ENCODE measurements around the gene TCP1.
"Not testable (repeated sequence)": the region's sequence is repeated elsewhere in the genome, so short reads cannot be mapped to it uniquely, and the experiment has no call there.

The TCP1 gene

GRCh38 chr6:159769470-159769869 lies 19.9 kb downstream of the TCP1 start:
- no peak for DNase-seq

- DNase-seq = no peak
These were observed 22.5 kb downstream of the TCP1 start for GRCh38 chr6:159766906-159767305.

- DNase-seq = no peak
These were observed 26.6 kb downstream of the TCP1 start for GRCh38 chr6:159762681-159763293.

DNA sequence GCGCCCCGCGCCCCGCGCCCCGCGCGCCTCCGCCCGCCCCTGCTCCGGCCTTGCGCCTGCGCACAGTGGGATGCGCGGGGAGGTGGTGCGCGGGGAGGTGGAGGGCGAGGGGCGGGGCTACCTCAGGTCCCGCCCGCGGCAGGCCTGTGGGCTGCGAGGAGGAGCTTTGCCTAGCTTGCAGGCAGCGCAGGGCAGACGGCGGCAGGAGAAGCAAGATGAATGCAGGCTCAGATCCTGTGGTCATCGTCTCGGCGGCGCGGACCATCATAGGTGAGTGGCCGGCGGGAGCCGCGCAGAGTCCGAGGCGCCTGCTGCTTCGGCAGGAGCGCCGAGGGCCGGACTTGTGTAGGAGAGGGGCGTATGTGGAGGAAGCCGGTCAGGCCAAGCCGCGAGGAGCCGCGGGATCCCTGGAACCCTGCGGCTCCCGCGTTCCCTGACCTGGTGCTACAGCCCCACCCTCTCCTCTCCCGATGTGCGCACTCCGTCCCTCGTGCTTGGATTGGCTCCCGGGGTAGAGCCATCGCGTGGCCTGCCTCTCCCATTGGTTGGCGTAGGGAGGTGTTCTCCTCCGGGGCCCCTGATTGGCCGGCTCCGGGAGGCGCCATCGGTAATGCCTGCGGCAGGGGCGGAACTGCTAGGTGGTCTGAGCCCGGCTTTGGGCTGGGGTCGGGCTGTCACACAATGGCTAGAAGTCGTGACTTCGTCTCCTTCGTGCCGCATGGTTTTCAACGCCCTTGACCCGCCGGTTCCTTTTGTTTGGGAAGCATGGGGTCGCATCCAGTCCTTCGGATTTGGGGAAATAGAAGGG lies 27.3 kb downstream of the TCP1 start, which contains the start of gene ACAT2:
TSS of gene ACAT2 (plus strand) at position 173 of the 808 bp plus-strand sequence. CDS start at position 216, 43 bp downstream.
- peak; percentile 86 for DNase-seq

- no peak for DNase-seq
These were observed 28.1 kb downstream of the TCP1 start for GRCh38 chr6:159761129-159761872.

GRCh38 chr6:159760602-159761057 lies 28.8 kb downstream of the TCP1 start:
- no peak for DNase-seq

DNA sequence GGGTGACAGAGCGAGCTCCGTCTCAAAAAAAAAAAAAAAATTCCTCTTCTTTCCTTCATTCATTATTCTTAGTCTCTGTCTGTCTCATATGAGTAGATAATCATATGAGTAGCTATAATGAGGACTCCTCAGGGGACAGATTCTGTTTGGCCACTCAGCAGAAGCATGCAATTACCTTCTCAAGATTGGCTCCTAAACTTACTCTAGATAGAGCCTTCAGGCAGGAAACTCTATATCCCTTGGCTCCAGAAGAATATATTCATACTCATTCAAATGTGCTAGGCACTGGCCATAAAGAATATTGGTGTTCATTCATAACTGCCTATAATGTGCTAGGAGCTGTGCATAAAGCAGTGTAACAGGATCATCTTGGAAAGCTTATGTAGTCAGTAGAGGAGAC lies 29.8 kb downstream of the TCP1 start:
- no peak for DNase-seq

- no peak for DNase-seq
These were observed 31.1 kb downstream of the TCP1 start for GRCh38 chr6:159758031-159759001.

- no peak for DNase-seq
These were observed 32.9 kb downstream of the TCP1 start for GRCh38 chr6:159756508-159756907.

GRCh38 chr6:159754959-159755914 lies 34.2 kb downstream of the TCP1 start:
- DNase-seq = no peak

GRCh38 chr6:159754401-159754800 lies 35.0 kb downstream of the TCP1 start:
- no peak for DNase-seq

DNA sequence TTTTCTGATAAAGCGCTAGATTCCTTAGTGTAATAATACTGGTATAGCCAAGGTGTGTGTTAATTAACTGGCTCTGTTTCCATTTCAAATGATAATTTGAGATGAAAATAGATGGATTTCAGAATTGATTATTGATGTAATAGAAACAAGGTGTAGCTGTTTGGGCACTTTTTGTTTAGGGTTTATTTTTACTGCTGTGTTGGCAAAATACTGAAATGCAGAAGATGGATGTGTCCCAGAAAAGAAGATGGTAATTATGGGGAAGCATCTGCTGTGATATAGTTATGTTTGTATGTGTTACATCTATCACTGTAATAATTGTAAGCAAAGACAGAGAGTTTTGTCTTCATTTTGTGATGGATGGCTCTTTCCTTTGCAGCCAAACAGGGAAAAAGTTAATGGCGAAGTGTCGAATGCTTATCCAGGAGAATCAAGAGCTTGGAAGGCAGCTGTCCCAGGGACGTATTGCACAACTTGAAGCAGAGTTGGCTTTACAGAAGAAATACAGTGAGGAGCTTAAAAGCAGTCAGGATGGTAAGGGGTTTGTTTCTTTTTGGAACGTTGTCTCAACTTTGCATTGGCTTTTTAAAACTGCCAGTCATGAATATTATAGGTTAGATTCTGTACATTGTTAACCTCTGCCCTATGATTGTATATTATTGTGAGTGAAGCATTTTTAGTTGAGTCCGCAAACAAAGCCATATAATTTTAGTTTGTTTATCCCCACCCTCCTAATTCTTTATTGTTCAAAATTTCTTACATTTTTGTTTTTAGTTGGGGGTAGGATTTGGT lies 36.1 kb downstream of the TCP1 start:
- no peak for DNase-seq

DNA sequence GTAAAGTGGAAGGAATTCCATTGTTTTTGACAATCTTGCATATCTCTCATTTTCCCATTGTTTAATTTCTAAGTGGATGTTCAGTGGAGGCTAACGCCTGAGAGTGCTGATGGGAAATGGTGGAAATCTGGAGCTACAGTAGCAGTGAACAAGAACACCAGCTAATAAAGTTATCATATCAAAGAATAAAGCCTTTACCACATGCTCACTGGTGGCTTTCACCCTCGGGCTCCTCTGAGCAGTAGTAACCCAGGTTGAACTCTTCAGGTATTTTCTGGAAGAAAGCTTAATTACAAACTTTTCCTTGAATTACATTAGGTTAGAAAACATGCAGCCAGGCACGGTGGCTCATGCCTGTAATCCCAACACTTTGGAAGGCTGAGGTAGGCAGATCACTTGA lies 38.0 kb downstream of the TCP1 start:
- no peak for DNase-seq

GRCh38 chr6:159748127-159748526 lies 41.3 kb downstream of the TCP1 start:
- not testable (repeated sequence) for DNase-seq

DNA sequence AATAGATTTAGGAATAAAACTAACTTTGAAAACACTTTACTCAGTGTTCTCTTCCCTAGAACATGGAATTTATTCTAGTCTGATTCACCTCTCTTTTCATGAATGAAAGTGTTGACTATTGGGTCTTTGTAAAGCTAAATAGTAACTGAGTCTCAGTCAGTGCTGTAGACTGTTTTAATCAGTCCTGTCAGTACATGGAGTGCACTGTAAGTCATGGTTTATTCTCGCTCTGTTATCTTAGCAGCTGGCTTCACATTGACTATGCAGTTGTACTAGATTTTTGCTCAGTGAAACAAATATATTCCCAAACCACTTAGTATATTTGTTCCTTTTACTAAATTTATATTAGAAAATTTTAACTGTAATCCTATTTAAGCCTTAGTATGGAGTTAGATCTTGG lies 42.6 kb downstream of the TCP1 start:
- no peak for DNase-seq

DNA sequence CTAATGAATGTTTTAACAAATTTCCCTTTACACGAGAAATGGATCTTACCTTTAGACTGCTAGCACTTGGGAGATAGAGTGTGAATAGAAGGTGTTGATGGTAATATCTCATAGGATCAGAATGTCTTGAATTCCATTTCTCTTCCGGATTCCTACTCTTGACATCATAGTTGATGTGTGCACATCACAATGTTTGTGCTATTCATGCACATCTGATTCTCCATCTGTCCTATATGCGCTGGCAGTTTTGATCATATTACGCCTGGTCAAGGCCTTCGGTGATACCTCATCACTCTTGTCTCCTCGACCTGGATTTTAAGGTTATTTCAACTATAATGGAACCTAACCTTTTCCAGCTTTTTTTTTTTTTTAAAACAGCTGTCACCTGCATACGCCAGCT lies 44.3 kb downstream of the TCP1 start:
- DNase-seq = no peak

- DNase-seq = no peak
These were observed 47.2 kb downstream of the TCP1 start for GRCh38 chr6:159742165-159742564.

- no peak for DNase-seq
These were observed 50.1 kb downstream of the TCP1 start for GRCh38 chr6:159739341-159739740.

- DNase-seq = no peak
These were observed 52.5 kb downstream of the TCP1 start for GRCh38 chr6:159736908-159737307.

DNA sequence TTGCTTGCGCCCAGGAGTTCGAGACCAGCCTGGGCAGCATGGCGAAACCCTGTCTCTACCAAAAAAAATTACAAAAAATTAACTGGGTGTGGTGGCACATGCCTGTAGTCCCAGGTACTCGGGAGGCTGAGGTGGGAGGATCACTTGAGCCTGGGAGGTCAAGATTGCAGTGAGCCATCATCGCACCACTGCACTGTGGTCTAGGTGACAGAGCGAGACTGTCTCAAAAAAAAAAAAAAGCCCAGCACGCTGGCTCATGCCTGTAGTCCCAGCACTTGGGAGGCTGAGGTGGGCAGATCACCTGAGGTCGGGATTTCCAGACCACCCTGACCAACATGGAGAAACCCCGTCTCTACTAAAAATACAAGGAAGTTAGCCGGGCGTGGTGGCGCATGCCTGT lies 56.0 kb downstream of the TCP1 start:
- not testable (repeated sequence) for DNase-seq
